ENCODE measurements around the gene BABAM2.

DNA sequence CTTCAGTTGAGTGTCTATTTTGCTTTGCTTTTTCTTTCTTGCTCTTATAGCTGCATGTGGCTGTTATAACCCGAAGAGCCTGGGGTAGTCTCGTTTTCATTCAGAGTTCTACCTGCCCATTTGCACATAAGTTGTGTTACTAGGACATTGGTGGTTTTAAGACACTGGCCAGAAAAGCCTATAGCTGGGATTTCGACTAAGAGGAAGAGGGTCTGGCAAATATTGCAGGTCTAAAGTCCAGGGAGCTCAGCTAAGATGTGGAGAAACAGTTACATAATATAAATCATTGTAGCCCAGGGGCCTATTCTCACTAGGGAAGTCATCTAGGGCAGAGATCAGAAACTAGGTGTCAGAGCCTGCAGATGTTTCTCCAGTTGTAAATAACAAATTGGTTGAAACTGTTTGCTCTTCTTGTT, 120.8 kb downstream of the BABAM2 start:
- TF ChIP-seq, protein P1, sequence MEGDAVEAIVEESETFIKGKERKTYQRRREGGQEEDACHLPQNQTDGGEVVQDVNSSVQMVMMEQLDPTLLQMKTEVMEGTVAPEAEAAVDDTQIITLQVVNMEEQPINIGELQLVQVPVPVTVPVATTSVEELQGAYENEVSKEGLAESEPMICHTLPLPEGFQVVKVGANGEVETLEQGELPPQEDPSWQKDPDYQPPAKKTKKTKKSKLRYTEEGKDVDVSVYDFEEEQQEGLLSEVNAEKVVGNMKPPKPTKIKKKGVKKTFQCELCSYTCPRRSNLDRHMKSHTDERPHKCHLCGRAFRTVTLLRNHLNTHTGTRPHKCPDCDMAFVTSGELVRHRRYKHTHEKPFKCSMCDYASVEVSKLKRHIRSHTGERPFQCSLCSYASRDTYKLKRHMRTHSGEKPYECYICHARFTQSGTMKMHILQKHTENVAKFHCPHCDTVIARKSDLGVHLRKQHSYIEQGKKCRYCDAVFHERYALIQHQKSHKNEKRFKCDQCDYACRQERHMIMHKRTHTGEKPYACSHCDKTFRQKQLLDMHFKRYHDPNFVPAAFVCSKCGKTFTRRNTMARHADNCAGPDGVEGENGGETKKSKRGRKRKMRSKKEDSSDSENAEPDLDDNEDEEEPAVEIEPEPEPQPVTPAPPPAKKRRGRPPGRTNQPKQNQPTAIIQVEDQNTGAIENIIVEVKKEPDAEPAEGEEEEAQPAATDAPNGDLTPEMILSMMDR (IDR thresholded peaks at IDR 0.05) = no peak
- TF ChIP-seq POLR2AphosphoS5 (IDR thresholded peaks at IDR 0.05) = no peak
- TF ChIP-seq EP300 (IDR thresholded peaks at IDR 0.05; ENCODE audit: low read depth) = no peak
- TF ChIP-seq POLR2A (IDR thresholded peaks at IDR 0.05) = no peak

All from transverse colon (tissue), 4 donors.